ENCODE results near the gene SRM.
A peak's percentile ranks its signal among the peaks of the same experiment; 100 is the strongest.
"Not testable (repeated sequence)": the region's sequence is repeated elsewhere in the genome, so short reads cannot be mapped to it uniquely, and the experiment has no call there.

The SRM gene

GRCh38 chr1:11052839-11053757, 6.7 kb downstream of the SRM start:
- peak overlapping the region; percentile 59 for H3K27ac ChIP-seq (ENCODE audit: low read depth, low read length, poor library complexity, severe bottlenecking)
- no peaks in the 10 kb centered on the region for H3K79me2 ChIP-seq (ENCODE audit: insufficient read depth, low read length)
- peak; percentile 13; the same call in 1 of the 2 replicates for TF ChIP-seq CTCF (IDR thresholded peaks at IDR 0.05; ENCODE audit: low read length)
- no peak for TF ChIP-seq EZH2 (IDR thresholded peaks at IDR 0.05; ENCODE audit: borderline replicate concordance, low read length)
- peaks cover 31% of the 10 kb centered on the region for H3K4me1 ChIP-seq (ENCODE audit: insufficient read depth, low read length, severe bottlenecking)
- H3F3A ChIP-seq (ENCODE audit: insufficient read depth, low read length), result no peaks in the 10 kb centered on the region
- no peak overlapping the region for H3K9ac ChIP-seq (ENCODE audit: low read length)
- no peaks in the 10 kb centered on the region for H3K9me2 ChIP-seq (ENCODE audit: low read depth, low read length)
- H3K27me3 ChIP-seq (ENCODE audit: insufficient read depth, low read length), result no peaks in the 10 kb centered on the region
- H2AFZ ChIP-seq (ENCODE audit: low read length), result no peak overlapping the region
- no peaks in the 10 kb centered on the region for H3K9me3 ChIP-seq (ENCODE audit: low read length)
- no peaks in the 10 kb centered on the region for H4K20me1 ChIP-seq (ENCODE audit: insufficient read depth, low read length)
- H3K4me2 ChIP-seq (ENCODE audit: low read length), result no peak overlapping the region; the same call in 1 of the 2 replicates
- no peak overlapping the region for H3K4me3 ChIP-seq (ENCODE audit: low read depth, low read length, poor library complexity, severe bottlenecking)
- H3K36me3 ChIP-seq (ENCODE audit: insufficient read depth, low read length), result peaks cover 38% of the 10 kb centered on the region

- H3K4me1 ChIP-seq (ENCODE audit: insufficient read depth, low read length, severe bottlenecking), result peaks cover 27% of the 10 kb centered on the region
- H4K20me1 ChIP-seq (ENCODE audit: insufficient read depth, low read length), result no peaks in the 10 kb centered on the region
- peaks cover 26% of the 10 kb centered on the region for H3K36me3 ChIP-seq (ENCODE audit: insufficient read depth, low read length)
- H3K9me3 ChIP-seq (ENCODE audit: low read length), result no peaks in the 10 kb centered on the region
- peak overlapping the region; percentile 94 for H2AFZ ChIP-seq (ENCODE audit: low read length)
- no peaks in the 10 kb centered on the region for H3K9me2 ChIP-seq (ENCODE audit: low read depth, low read length)
- peak overlapping the region; percentile 59 for H3K27ac ChIP-seq (ENCODE audit: low read depth, low read length, poor library complexity, severe bottlenecking)
- H3K4me3 ChIP-seq (ENCODE audit: low read depth, low read length, poor library complexity, severe bottlenecking), result no peak overlapping the region
- no peaks in the 10 kb centered on the region for H3K27me3 ChIP-seq (ENCODE audit: insufficient read depth, low read length)
- no peaks in the 10 kb centered on the region for H3K79me2 ChIP-seq (ENCODE audit: insufficient read depth, low read length)
- TF ChIP-seq EZH2 (IDR thresholded peaks at IDR 0.05; ENCODE audit: borderline replicate concordance, low read length) (no peak), CTCF (IDR thresholded peaks at IDR 0.05; ENCODE audit: low read length) (no peak)
- peak overlapping the region; percentile 27; the same call in 1 of the 2 replicates for H3K4me2 ChIP-seq (ENCODE audit: low read length)
- H3F3A ChIP-seq (ENCODE audit: insufficient read depth, low read length), result no peaks in the 10 kb centered on the region
- no peak overlapping the region; the same call in 1 of the 2 replicates for H3K9ac ChIP-seq (ENCODE audit: low read length)
These were observed 7.9 kb downstream of the SRM start for GRCh38 chr1:11051781-11052511.

- H3K4me2 ChIP-seq (ENCODE audit: low read length); H3K79me2 ChIP-seq (ENCODE audit: insufficient read depth, low read length); H2AFZ ChIP-seq (ENCODE audit: low read length): not testable (repeated sequence)
These were observed 8.7 kb downstream of the SRM start for GRCh38 chr1:11051121-11051520.

More at GRCh38 chr1:11051121-11051520, 8.7 kb downstream of the SRM start:
- H3K27me3 ChIP-seq (ENCODE audit: insufficient read depth, low read length); H3K9ac ChIP-seq (ENCODE audit: low read length); H4K20me1 ChIP-seq (ENCODE audit: insufficient read depth, low read length); H3K9me2 ChIP-seq (ENCODE audit: low read depth, low read length); H3K9me3 ChIP-seq (ENCODE audit: low read length); H3F3A ChIP-seq (ENCODE audit: insufficient read depth, low read length); H3K4me3 ChIP-seq (ENCODE audit: low read depth, low read length, poor library complexity, severe bottlenecking); H3K27ac ChIP-seq (ENCODE audit: low read depth, low read length, poor library complexity, severe bottlenecking): not testable (repeated sequence)
- peaks cover 18% of the 10 kb centered on the region for H3K36me3 ChIP-seq (ENCODE audit: insufficient read depth, low read length)
- H3K4me1 ChIP-seq (ENCODE audit: insufficient read depth, low read length, severe bottlenecking), result peaks cover 27% of the 10 kb centered on the region
